Epithelial cell of proximal tubule (primary cell): ENCODE data around the gene CXCL12. TPM values are rescaled to one million over a fixed set of nuclear protein-coding genes. Genes with fewer than 3 reads are reported as not detected.

Source experiments
- DNase-seq: peaks from one replicate; pipeline ENCODE4 v3.0.0-alpha.2; 2011; ENCODE audit warnings: low read depth
- H3K4me3 ChIP-seq: 2 replicates; pipeline ENCODE4 v1.5.1; 2011; ENCODE audit warnings: low read depth, mild to moderate bottlenecking, low read length
- total RNA-seq: library from RNA; depleted of rRNA; stranded (reverse); fragments of >200 nt; gene quantifications from 2 replicates; pipeline ENCODE4 v1.2.3, GENCODE V29; 2015
- TF ChIP-seq, protein P1 (sequence below): conservative IDR thresholded peaks from 2 replicates; pipeline ENCODE4 v1.5.1; 2012; ENCODE audit warnings: low read depth, mild to moderate bottlenecking, low read length

The CXCL12 gene
- total RNA-seq, 1 donor from 2014 or later: 0.46 TPM

DNA sequence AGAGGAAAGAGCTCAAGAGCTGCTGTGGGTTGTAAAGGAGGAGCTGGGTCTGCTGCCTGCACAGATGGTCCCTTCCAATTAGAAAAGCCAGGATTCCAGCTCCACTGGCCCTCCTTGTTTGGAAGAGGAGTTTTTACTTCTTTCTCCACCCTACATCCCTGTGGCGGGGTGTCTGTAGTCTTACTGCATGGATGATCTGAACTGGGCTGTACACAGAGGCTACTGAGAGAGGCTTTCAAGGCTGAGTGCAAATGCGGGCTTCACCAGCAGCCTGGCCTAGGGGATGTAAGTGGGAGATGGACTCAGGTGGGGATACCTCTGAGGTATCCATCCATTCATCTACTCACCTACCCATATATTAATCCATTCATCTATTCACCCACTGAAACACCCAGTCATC lies 7.1 kb upstream of the CXCL12 start:
- DNase-seq: no peak
- TF ChIP-seq, protein P1, sequence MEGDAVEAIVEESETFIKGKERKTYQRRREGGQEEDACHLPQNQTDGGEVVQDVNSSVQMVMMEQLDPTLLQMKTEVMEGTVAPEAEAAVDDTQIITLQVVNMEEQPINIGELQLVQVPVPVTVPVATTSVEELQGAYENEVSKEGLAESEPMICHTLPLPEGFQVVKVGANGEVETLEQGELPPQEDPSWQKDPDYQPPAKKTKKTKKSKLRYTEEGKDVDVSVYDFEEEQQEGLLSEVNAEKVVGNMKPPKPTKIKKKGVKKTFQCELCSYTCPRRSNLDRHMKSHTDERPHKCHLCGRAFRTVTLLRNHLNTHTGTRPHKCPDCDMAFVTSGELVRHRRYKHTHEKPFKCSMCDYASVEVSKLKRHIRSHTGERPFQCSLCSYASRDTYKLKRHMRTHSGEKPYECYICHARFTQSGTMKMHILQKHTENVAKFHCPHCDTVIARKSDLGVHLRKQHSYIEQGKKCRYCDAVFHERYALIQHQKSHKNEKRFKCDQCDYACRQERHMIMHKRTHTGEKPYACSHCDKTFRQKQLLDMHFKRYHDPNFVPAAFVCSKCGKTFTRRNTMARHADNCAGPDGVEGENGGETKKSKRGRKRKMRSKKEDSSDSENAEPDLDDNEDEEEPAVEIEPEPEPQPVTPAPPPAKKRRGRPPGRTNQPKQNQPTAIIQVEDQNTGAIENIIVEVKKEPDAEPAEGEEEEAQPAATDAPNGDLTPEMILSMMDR: no peak
- no peak overlapping the region for H3K4me3 ChIP-seq

DNA sequence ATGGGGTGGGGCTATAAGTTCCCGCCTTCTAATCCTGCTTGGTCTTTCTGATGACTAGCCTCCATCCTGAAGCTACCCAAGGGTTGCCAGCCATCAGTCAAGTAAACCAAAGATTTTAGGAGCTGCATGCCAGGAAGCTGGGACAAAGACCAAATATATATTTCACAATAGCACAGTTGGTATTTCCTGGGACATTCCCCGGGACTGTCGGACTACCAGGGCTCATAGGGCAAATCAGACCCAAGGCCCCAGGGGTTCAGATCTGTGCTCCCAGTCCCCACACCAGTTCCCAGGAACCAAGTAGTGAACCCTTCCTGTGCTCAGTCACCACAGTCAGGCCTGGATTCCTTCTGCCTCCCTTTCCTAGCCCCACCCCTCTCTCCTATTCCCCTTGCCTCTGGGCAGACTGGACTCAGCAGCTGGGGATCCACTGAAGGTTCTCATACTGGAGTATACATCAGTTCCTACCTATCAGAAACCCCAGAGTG lies 5.7 kb upstream of the CXCL12 start:
- TF ChIP-seq, protein P1: no peak
- DNase-seq: no peak
- H3K4me3 ChIP-seq: no peak overlapping the region

DNA sequence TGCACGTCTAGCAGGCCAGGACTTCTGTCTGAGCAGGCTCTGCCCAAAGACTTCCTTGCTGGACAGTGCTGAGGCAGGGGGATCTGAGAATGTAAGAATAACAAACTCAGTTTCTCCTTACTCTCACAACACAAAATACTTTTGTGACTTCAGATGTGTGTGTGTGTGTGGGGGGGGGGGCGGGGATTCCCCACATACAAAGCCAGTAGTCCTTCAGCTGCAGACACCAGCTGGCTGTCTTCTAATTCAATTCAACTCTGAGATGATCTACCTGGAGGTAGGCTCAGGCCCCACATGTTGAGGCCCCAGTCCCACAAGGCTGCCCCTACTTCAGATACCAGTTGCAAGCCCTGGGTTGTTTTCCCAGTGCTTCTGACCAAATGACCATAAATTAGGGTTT lies 4.7 kb upstream of the CXCL12 start:
- no peak overlapping the region for H3K4me3 ChIP-seq
- TF ChIP-seq, protein P1: no peak
- no peak for DNase-seq

DNA sequence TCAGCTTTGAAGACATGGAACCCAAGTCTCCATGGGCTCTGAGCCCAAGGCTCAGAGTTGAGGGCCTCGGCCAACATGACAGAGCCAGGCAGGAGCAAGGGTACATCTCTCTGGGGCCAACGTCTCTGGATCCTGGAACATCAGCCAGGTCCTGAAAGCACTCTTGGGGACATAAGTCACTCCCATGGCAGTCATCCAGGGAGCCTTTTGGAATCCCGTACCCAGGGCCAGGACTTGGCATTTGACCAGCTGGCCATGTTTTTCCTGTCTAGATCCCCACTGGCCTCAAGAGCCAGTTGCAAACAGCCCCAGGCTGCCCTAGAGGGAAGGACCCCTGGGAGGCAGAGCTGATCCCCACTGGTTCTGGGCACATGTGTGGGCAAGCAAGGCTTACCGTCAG lies 4.3 kb upstream of the CXCL12 start:
- TF ChIP-seq, protein P1: no peak
- DNase-seq: no peak

DNA sequence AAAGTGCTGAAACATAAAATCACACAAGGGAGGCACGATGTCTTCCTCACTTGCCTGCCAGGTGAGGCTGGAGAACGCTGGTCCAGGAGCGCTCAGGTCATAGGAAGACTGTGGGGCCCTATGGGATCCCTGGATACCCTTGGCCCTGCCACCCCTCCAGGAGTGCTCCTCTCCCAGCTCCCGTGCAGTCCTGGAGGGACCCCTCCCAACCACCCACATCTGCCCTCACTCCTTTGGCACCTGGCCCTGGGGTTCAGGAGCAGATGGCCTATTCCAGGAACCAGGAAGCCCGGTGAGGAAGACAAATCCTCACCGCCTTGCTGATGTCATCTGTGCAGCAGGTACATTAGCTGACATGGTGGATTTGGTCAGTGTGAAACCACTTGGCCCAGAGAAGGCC lies 3.7 kb upstream of the CXCL12 start:
- TF ChIP-seq, protein P1: no peak
- H3K4me3 ChIP-seq: no peak overlapping the region
- no peak for DNase-seq

More for the DNA sequence above, 4.3 kb upstream of the CXCL12 start:
- H3K4me3 ChIP-seq: no peak overlapping the region

DNA sequence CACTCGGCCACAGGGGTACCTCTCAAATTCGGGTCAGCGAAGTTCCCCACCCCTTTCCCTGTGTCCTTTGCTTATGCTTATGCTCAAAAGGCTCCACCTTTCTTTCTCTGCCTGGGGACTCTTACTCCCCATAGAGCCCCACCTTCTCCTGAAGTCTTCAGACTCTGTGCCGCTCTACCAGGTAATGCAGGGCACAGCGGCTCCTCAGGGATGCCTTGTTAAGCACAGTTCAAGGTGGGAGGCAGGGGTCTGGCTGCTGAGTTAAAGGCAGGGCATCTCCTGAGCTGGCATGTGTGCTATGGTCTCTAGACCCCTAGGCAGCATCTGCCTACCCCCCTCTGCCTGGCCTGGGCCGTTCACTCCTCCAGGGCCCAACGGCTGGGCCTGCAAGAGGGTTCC lies 3.0 kb upstream of the CXCL12 start:
- no peak for DNase-seq
- no peak overlapping the region for H3K4me3 ChIP-seq
- TF ChIP-seq, protein P1: no peak

DNA sequence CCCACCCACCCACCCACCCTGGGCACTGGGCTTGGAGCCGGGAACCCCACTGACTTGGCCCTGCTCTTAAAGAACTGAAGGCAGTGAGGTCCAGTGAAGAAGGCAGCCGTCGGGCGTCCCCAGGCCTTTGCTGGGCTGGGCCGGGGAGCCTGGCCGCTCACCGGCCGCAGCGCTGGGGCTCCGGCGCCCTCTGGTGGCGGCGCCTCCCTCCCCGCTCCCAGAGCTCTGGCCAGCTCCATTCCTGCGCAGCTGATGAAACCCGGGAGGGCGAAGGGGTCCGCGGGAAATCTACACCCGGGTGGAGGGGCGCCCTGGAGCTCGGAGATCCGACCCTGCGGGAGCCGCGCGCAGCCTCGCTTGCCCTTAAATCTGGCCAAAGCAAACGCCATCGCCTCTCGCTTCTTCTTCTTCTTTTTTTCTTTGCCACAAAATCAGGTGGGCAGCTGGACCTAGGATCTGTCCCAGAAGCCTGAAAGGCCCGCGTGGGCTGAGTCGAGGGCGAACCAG lies 1.7 kb upstream of the CXCL12 start:
- no peak for DNase-seq
- no peak overlapping the region for H3K4me3 ChIP-seq
- TF ChIP-seq, protein P1: peak; percentile 88
